Measurements from ENCODE around the gene RAC3.

The RAC3 gene

GRCh38 chr17:82031303-82031884, at the start of gene RAC3:
TSS of gene RAC3 (plus strand) at chr17:82031678. CDS start at chr17:82031762, 84 bp downstream.
- DNase-seq: no peak

DNA sequence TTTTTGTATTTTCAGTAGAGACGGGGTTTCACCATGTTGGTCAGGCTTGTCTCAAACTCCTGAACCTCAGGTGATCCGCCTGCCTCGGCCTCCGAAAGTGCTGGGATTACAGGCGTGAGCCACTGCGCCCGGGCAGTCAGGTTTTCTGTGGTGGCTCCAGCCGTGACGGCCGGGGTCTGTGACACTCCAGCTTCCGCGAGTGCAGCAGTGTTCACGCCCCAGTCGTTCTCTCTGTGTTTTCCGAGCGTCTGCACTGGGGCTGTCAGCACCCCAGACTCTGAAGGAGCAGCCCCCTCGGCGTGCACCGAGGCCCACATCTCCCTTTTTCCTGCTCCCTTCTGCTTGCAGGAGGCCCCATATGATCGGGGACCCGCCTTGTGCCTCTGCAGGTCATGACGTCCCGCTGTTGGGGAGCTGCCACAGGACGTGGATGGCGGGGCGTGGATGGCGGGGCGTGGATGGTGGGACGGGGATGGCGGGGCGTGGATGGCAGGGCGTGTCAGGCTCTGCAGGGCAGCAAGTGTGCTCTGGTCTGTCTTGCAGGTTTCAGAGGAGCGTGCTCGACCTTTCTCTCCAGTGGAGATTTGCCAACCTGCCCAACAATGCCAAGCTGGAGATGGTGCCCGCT, 48.4 kb upstream of the RAC3 start:
- no peak for DNase-seq

DNA sequence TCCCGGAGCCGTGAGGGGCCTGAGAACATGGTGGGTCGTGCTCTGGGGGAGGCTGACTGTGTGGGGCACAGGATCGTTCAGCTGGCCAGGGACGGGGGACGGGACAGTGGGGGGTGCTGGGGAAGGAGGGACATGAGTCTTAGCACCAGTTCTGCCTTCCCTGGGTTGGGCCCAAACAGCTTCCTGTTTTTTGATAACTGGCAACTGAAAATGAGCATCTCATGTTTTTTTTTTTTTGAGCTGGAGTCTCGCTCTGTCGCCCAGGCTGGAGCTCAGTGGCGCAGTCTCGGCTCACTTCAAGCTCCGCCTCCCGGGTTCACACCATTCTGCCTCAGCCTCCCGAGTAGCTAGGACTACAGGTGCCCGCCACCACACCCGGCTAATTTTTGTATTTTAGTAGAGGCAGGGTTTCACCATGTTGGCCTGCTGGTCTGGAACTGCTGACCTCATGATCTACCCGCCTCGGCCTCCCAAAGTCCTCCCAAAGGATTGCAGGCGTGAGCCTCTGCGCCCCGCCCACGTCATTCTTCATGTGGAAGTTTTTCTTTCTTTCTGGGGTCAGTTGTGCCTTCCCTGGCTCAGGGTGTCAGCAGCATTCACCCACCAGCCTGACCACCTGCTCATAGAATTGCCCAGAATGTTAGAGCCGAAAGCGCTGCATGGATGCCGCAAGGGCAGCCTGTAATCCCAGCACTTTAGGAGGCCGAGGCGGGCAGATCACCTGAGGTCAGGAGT, 47.7 kb upstream of the RAC3 start:
- no peak for DNase-seq

GRCh38 chr17:81984773-81985410, 46.6 kb upstream of the RAC3 start:
- DNase-seq: no peak

DNA sequence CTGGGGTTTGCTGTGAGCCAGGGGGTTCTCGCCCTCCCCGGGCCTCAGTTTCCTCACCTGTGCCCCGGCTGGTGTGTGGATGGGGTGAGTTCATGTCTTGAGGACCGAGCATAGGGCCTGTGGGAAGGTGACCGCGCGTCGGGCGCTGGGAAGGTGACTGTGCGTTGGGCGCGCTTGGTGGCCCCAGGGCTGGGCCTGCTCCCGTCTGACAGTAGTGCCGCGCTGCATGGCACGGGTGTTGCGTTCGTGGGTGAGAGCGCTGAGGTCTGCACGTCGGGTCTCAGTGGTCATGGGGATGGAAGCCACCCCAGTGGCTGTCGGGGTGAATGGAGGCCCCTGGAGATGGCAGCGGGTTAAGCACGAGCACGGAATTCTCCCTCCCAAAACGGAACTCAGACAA, 44.9 kb upstream of the RAC3 start:
- DNase-seq: no peak

DNA sequence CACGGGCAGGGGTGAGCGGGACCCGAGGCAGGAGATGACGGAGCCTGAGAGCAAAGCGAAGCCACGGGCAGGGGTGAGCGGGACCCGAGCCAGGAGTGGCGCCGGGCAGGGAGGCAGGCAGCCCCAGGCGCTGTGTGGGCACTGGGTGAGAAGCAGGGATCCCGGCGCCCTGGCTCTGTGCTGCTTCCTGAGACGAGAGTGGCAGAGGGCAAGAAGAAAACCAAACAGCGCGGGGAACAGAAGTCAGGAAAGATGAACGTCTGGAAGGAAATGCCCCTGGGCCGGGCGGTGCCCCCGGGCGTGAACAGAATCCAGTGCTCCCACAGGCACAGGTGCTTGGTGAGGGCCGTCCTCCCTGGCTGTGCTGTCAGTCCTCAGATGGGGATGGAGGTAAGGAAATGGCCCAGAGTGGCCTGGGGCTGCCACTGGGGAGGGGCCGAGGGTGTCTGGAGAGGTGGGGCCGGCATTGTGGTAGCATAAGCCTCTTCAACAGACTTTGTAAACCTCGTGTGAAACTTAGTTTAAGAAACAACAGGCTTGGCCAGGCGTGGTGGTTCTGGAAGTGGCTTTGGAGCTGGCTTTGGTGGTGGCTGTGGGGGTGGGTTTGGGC, 44.2 kb upstream of the RAC3 start:
- no peak for DNase-seq

DNA sequence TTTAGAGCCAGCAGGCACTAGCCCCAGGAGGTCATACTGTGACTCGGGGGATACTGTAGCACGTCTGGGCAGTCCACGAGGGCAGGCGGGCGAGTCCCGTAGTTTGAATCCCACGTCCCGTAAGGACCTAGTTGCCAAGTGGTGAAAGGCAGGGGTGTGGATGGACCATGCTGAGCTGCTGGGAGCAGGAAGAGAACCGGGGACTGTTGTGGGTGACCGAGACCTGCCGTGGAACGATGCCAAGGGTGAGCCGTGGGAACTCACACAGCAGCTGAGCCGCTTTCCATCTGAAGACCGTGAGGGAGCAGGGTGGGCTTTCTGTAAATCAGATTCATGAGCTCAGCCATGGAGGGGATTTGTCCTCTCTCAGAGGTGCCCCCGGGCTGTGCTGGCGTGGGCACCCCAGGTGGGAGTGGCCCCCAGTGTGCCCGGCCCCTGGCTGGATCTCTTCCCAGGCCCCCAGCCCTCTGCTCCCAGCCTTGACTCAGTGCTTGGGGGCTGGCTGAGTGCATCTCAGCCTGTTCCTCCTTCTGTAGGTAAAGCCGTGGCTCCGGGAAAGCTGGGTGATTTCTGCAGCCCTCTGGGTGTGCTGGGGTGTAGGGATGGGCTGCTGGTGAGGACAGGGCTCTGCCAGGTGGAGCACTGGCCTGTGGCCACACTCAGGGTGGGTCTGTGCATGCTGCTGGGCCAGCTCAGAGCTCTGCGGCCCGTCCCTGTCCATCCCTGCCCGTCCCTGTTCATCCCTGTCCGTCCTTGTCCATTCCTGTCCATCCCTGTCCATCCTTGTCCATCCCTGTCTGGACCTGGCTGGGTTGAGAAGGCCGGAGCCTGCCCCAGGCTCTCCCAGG, 40.4 kb upstream of the RAC3 start:
- no peak for DNase-seq

GRCh38 chr17:81991684-81992305, 39.7 kb upstream of the RAC3 start:
- no peak for DNase-seq

GRCh38 chr17:81992306-81993102, 39.0 kb upstream of the RAC3 start:
- DNase-seq: no peak

DNA sequence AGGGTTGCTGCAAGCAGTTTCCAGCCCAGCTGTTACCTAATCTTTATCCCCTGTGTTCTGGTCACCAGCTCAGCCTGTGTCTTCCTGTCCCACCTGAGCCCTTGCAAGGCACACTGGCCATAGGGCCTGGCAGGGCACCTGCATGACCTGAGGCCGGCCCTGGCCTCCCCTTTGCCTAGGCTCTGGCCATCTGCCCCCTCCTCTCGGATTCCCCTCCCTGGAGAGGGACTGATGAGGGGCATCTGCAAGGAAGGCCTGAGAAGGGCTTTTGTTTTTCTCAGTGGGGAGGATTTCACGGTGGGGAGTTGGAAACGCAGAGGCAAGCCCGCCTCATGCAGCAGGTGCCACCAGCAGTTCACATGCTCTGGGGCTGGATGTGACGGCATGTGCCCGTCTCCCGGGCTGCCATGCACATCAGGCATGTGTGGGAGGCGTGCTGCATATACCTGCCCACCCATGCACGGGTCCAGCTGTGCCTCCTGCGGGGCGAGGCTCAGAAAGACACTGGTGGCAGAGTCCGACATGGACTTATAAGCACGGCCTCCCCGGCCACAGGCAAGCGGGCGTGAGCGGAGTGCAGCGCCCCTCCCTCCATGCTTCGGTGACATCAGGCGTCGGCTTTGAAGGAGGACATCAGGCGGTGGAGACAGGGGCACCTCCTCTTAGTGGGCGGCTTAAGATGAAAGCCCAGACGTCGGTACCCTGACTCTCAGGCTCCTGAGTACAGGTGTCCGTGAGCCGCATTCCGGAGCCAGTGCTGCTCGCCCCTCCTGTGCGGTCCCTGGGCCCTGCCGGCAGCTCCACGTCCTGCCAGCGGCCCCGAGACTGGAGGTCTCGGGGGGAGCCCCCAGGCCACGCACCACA, 37.5 kb upstream of the RAC3 start:
- no peak for DNase-seq

GRCh38 chr17:81994593-81995462, 36.6 kb upstream of the RAC3 start:
- DNase-seq: no peak

GRCh38 chr17:81995463-81996231, 35.8 kb upstream of the RAC3 start:
- no peak for DNase-seq

DNA sequence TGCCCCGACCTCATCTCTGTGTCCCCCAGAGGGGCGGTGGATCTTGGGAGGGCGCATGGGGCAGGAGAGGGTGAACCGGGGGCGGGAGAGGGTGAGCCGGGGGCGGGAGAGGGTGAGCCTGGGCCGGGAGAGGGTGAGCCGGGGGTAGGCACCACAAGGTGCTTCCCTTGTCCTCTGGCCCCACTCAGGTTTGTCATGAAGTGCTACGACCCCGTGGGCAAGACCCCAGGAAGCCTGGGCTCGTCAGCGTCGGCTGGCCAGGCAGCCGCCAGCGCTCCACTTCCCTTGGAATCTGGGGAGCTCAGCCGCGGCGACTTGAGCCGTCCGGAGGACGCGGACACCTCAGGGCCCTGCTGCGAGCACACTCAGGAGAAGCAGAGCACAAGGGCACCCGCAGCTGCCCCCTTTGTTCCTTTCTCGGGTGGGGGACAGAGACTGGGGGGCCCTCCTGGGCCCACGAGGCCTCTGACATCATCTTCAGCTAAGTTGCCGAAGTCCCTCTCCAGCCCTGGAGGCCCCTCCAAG, 35.2 kb upstream of the RAC3 start:
- no peak for DNase-seq

- DNase-seq: no peak
Observed at GRCh38 chr17:81996757-81997441, 34.6 kb upstream of the RAC3 start.

GRCh38 chr17:81998212-81998611, 33.3 kb upstream of the RAC3 start:
- DNase-seq: no peak

GRCh38 chr17:81998691-81999438, 32.6 kb upstream of the RAC3 start:
- DNase-seq: no peak

- no peak for DNase-seq
Observed at GRCh38 chr17:81999587-81999975, 31.9 kb upstream of the RAC3 start.

Data from activated gamma-delta T cell treated with Interleukin-2 at 50 U/mL for 16 hours (primary cell).